ENCODE measurements around the gene HACD3. TPM values are rescaled to one million over a fixed set of nuclear protein-coding genes. Genes with fewer than 3 reads are reported as not detected.

Gene HACD3
- 30.2 TPM for total RNA-seq

GRCh38 chr15:65530318-65531111, at the start of gene HACD3:
HACD3 (plus strand) TSS chr15:65530463; CDS start chr15:65530632, 169 bp downstream.
- no peak for DNase-seq (ENCODE audit: extremely low spot score in 2 of 2)
- peak within 1 kb of the TSS; percentile 65 for H3K27ac ChIP-seq

GRCh38 chr15:65484876-65485275, 45.4 kb upstream of the HACD3 start:
- DNase-seq (ENCODE audit: extremely low spot score in 2 of 2), result no peak
- intact Hi-C loops (cut with DNase I), result no loop called here
- no peaks in the 10 kb centered on the region for H3K9me3 ChIP-seq
- no peak for TF ChIP-seq POLR2A (IDR thresholded peaks at IDR 0.05)
- TF ChIP-seq CTCF (IDR thresholded peaks at IDR 0.05), result no peak
- no peak for TF ChIP-seq POLR2AphosphoS5 (IDR thresholded peaks at IDR 0.05; ENCODE audit: insufficient read depth in 1 of 2, low read depth in 1 of 2)
- H3K4me1 ChIP-seq, result no peaks in the 10 kb centered on the region
- no peak overlapping the region for H3K4me3 ChIP-seq
- H3K27me3 ChIP-seq, result no peaks in the 10 kb centered on the region
- H3K27ac ChIP-seq, result no peak overlapping the region
- peaks cover 0 to 60% of the 10 kb centered on the region in 2 donors for H3K36me3 ChIP-seq

More at GRCh38 chr15:65530318-65531111, at the start of gene HACD3:
- TF ChIP-seq POLR2A (IDR thresholded peaks at IDR 0.05) (no peak), POLR2AphosphoS5 (IDR thresholded peaks at IDR 0.05; ENCODE audit: insufficient read depth in 1 of 2, low read depth in 1 of 2) (peak; percentile 9 to 86)
- Histone ChIP-seq H3K4me3 (peak within 1 kb of the TSS; percentile 66 to 98), H3K36me3 (no peaks in the 10 kb centered on the region), H3K4me1 (peaks cover 42% of the 10 kb centered on the region), H3K9me3 (no peaks in the 10 kb centered on the region), H3K27me3 (no peaks in the 10 kb centered on the region)
- intact Hi-C loops (cut with DNase I), result no loop called here

- no peaks in the 10 kb centered on the region for H3K9me3 ChIP-seq
- DNase-seq (ENCODE audit: extremely low spot score in 2 of 2), result no peak
- peaks cover 0 to 36% of the 10 kb centered on the region in 2 donors for H3K36me3 ChIP-seq
- H3K27me3 ChIP-seq, result no peaks in the 10 kb centered on the region
- TF ChIP-seq POLR2A (IDR thresholded peaks at IDR 0.05), result no peak
- TF ChIP-seq POLR2AphosphoS5 (IDR thresholded peaks at IDR 0.05; ENCODE audit: insufficient read depth in 1 of 2, low read depth in 1 of 2), result no peak
- no peak for TF ChIP-seq CTCF (IDR thresholded peaks at IDR 0.05)
- no peak overlapping the region for H3K4me3 ChIP-seq
- no peak overlapping the region for H3K27ac ChIP-seq
- no peaks in the 10 kb centered on the region for H3K4me1 ChIP-seq
- intact Hi-C loops (cut with DNase I), result no loop called here
These were observed 36.2 kb upstream of the HACD3 start for GRCh38 chr15:65494076-65494475.

GRCh38 chr15:65509321-65509720, 20.9 kb upstream of the HACD3 start:
- Histone ChIP-seq H3K4me1 (peaks cover 30% of the 10 kb centered on the region), H3K27me3 (no peaks in the 10 kb centered on the region), H3K36me3 (peaks cover 0 to 38% of the 10 kb centered on the region in 2 donors), H3K4me3 (no peak overlapping the region), H3K27ac (no peak overlapping the region), H3K9me3 (no peaks in the 10 kb centered on the region)
- intact Hi-C loops (cut with DNase I), result no loop called here
- TF ChIP-seq POLR2A (IDR thresholded peaks at IDR 0.05) (no peak), CTCF (IDR thresholded peaks at IDR 0.05) (no peak), POLR2AphosphoS5 (IDR thresholded peaks at IDR 0.05; ENCODE audit: insufficient read depth in 1 of 2, low read depth in 1 of 2) (no peak)
- DNase-seq (ENCODE audit: extremely low spot score in 2 of 2), result no peak

- peak overlapping the region; percentile 68 for H3K27ac ChIP-seq
- peak overlapping the region; percentile 9 to 21 for H3K4me3 ChIP-seq
- H3K9me3 ChIP-seq, result no peaks in the 10 kb centered on the region
- intact Hi-C loops (cut with DNase I), result no loop called here
- H3K27me3 ChIP-seq, result no peaks in the 10 kb centered on the region
- H3K36me3 ChIP-seq, result peaks cover 0 to 17% of the 10 kb centered on the region in 2 donors
- TF ChIP-seq CTCF (IDR thresholded peaks at IDR 0.05) (no peak), POLR2A (IDR thresholded peaks at IDR 0.05) (no peak), POLR2AphosphoS5 (IDR thresholded peaks at IDR 0.05; ENCODE audit: insufficient read depth in 1 of 2, low read depth in 1 of 2) (no peak)
- H3K4me1 ChIP-seq, result peaks cover 55% of the 10 kb centered on the region
- no peak for DNase-seq (ENCODE audit: extremely low spot score in 2 of 2)
These were observed 18.1 kb upstream of the HACD3 start for GRCh38 chr15:65512189-65512588.
